PFSK-1 (cell line): ENCODE results near the gene DGKZ.

Experiments used
- FOXP2 ChIP-seq: optimal IDR thresholded peaks from 2 replicates; pipeline ENCODE3; 2011; ENCODE audit warnings: borderline replicate concordance, control low read depth, inconsistent platforms; ENCODE audit not compliant: insufficient read depth; ENCODE audit errors: extremely low read length, extremely low read depth
- POLR2AphosphoS5 ChIP-seq: IDR thresholded peaks from 2 replicates; pipeline ENCODE4 v1.6.1; 2012; ENCODE audit warnings: low read depth, mild to moderate bottlenecking, control low read depth, low read length, moderate library complexity
- REST ChIP-seq, 2 experiments: IDR thresholded peaks; 2 replicates each; pipeline versions ENCODE4 v1.6.1 to v1.8.0; 2011 to 2012; ENCODE audit warnings: low read depth in 2 of 2, low read length in 2 of 2, control low read depth in 1 of 2, inconsistent platforms in 1 of 2, mild to moderate bottlenecking in 1 of 2, moderate library complexity in 1 of 2; ENCODE audit not compliant: insufficient read depth in 1 of 2
- SIN3A ChIP-seq: IDR thresholded peaks from 2 replicates; pipeline ENCODE4 v1.6.1; 2012; ENCODE audit warnings: mild to moderate bottlenecking, low read length, moderate library complexity, borderline replicate concordance; ENCODE audit not compliant: insufficient read depth
- TAF1 ChIP-seq: IDR thresholded peaks from 2 replicates; pipeline ENCODE4 v1.6.1; 2012; ENCODE audit warnings: low read length, control low read depth, borderline replicate concordance; ENCODE audit not compliant: insufficient read depth

Gene DGKZ

GRCh38 chr11:46413760-46414465 lies 66.7 kb downstream of the DGKZ start:
- TF ChIP-seq REST (IDR thresholded peaks at IDR 0.05; ENCODE audit: insufficient read depth in 1 of 2, low read depth in 2 of 2, low read length in 2 of 2) (no peak), TAF1 (no peak), POLR2AphosphoS5 (no peak), FOXP2 (no peak), SIN3A (no peak)

GRCh38 chr11:46414466-46414796 lies 67.2 kb downstream of the DGKZ start:
- no peak for TF ChIP-seq REST (IDR thresholded peaks at IDR 0.05; ENCODE audit: insufficient read depth in 1 of 2, low read depth in 2 of 2, low read length in 2 of 2)
- no peak for TF ChIP-seq POLR2AphosphoS5
- TF ChIP-seq SIN3A = no peak
- TF ChIP-seq TAF1 = no peak
- TF ChIP-seq FOXP2 = no peak

GRCh38 chr11:46414879-46415278 lies 67.6 kb downstream of the DGKZ start:
- TF ChIP-seq TAF1 (no peak), POLR2AphosphoS5 (no peak), SIN3A (no peak), FOXP2 (no peak), REST (IDR thresholded peaks at IDR 0.05; ENCODE audit: insufficient read depth in 1 of 2, low read depth in 2 of 2, low read length in 2 of 2) (no peak)

- no peak for TF ChIP-seq POLR2AphosphoS5
- TF ChIP-seq TAF1 = no peak
- TF ChIP-seq SIN3A = no peak
- no peak for TF ChIP-seq REST (IDR thresholded peaks at IDR 0.05; ENCODE audit: insufficient read depth in 1 of 2, low read depth in 2 of 2, low read length in 2 of 2)
- TF ChIP-seq FOXP2 = no peak
Observed at GRCh38 chr11:46417711-46418110, 70.4 kb downstream of the DGKZ start.
